GM19239 (cell line): ENCODE data around the gene CARD11.

Experiments used
- DNase-seq: peaks from one replicate; pipeline ENCODE4 v3.0.0; 2011; ENCODE audit warnings: low spot score; ENCODE audit not compliant: insufficient read length
- FAIRE-seq: peaks from 2 replicates; lab custom pipeline; 2011; peaks lifted over from hg19 to GRCh38; lab: Jason Lieb, UNC

The CARD11 gene

GRCh38 chr7:2953099-2953498 is 90.6 kb downstream of the CARD11 start:
- FAIRE-seq (no peak), DNase-seq (no peak)

GRCh38 chr7:2952316-2952715 is 91.4 kb downstream of the CARD11 start:
- FAIRE-seq: no peak
- no peak for DNase-seq

GRCh38 chr7:2950578-2950977 is 93.1 kb downstream of the CARD11 start:
- no peak for FAIRE-seq
- no peak for DNase-seq

- DNase-seq (no peak), FAIRE-seq (no peak)
Observed at GRCh38 chr7:2948749-2949148, 94.9 kb downstream of the CARD11 start.

GRCh38 chr7:2947058-2947780 is 96.4 kb downstream of the CARD11 start:
- DNase-seq (no peak), FAIRE-seq (no peak)

- no peak for FAIRE-seq
Observed at GRCh38 chr7:2945171-2945570, 98.5 kb downstream of the CARD11 start.

GRCh38 chr7:2944739-2945138 is 98.9 kb downstream of the CARD11 start:
- no peak for FAIRE-seq
- DNase-seq: no peak

More at GRCh38 chr7:2945171-2945570, 98.5 kb downstream of the CARD11 start:
- DNase-seq: no peak

GRCh38 chr7:2943851-2944601 is 99.6 kb downstream of the CARD11 start:
- DNase-seq (no peak), FAIRE-seq (no peak)

- FAIRE-seq (no peak), DNase-seq (no peak)
Observed at GRCh38 chr7:2941216-2941859, 102.3 kb downstream of the CARD11 start.

- FAIRE-seq: no peak
- DNase-seq: no peak
Observed at GRCh38 chr7:2940466-2940865, 103.2 kb downstream of the CARD11 start.

GRCh38 chr7:2939193-2939885 is 104.3 kb downstream of the CARD11 start:
- no peak for FAIRE-seq
- no peak for DNase-seq

GRCh38 chr7:2938514-2939192 is 105.0 kb downstream of the CARD11 start:
- FAIRE-seq (no peak), DNase-seq (no peak)

- no peak for DNase-seq
- no peak for FAIRE-seq
Observed at GRCh38 chr7:2937701-2938513, 105.8 kb downstream of the CARD11 start.

GRCh38 chr7:2936891-2937580 is 106.6 kb downstream of the CARD11 start:
- no peak for FAIRE-seq
- DNase-seq: no peak

GRCh38 chr7:2936301-2936700 is 107.4 kb downstream of the CARD11 start:
- no peak for FAIRE-seq
- DNase-seq: no peak

GRCh38 chr7:2934984-2935740 is 108.5 kb downstream of the CARD11 start:
- no peak for FAIRE-seq
- no peak for DNase-seq

GRCh38 chr7:2934211-2934731 is 109.4 kb downstream of the CARD11 start:
- no peak for FAIRE-seq
- DNase-seq: no peak
